GM19328 (cell line): Measurements from ENCODE around the gene ALG10B.

Source experiments
- ATAC-seq: cut with Tn5 transposase; IDR thresholded peaks from one replicate; pipeline ENCODE4 v1.9.1; 2021; ENCODE audit warnings: mild to moderate bottlenecking, moderate library complexity; ENCODE audit not compliant: unreplicated experiment

ALG10B gene

GRCh38 chr12:38374751-38375150 is 58.2 kb downstream of the ALG10B start:
- no peak for ATAC-seq
